Measurements from ENCODE around the gene ZKSCAN3. TPM values are rescaled to one million over a fixed set of nuclear protein-coding genes. Genes with fewer than 3 reads are reported as not detected.

ZKSCAN3 gene
- total and polyA plus RNA-seq, 2 of the 8 experiments (the other 6 are each of a cell fraction or from before 2014, with no cell fraction given), result 2.7 to 9.8 TPM

DNA sequence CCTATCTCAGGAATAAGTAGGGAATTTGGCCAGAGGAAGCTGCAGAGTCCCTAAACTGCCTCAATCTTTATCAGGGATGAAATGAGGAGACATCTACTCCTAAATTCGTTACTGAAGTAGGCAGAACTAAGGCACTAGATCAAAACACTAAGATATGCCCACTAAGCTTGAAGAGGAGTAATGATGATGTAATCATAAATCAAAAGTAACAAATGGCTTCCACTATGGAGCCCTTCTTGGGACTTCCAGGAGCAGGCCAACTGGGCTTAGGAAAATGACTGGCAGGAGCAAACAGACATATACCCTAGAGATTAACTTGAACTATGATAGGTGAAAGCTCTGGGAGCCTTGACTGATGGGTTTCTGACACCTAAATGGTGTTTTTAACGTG lies 34.4 kb downstream of the ZKSCAN3 start (continued):
- TF ChIP-seq, protein P1, sequence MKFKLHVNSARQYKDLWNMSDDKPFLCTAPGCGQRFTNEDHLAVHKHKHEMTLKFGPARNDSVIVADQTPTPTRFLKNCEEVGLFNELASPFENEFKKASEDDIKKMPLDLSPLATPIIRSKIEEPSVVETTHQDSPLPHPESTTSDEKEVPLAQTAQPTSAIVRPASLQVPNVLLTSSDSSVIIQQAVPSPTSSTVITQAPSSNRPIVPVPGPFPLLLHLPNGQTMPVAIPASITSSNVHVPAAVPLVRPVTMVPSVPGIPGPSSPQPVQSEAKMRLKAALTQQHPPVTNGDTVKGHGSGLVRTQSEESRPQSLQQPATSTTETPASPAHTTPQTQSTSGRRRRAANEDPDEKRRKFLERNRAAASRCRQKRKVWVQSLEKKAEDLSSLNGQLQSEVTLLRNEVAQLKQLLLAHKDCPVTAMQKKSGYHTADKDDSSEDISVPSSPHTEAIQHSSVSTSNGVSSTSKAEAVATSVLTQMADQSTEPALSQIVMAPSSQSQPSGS (IDR thresholded peaks at IDR 0.05; ENCODE audit: low read length), result no peak
- TF ChIP-seq SAP30 (IDR thresholded peaks at IDR 0.05; ENCODE audit: insufficient read depth, insufficient replicate concordance, low read length), result no peak

All from H1 (cell line).